ENCODE data around the gene INO80D.
A peak's percentile ranks its signal among the peaks of the same experiment; 100 is the strongest.
"Not testable (repeated sequence)": the region's sequence is repeated elsewhere in the genome, so short reads cannot be mapped to it uniquely, and the experiment has no call there.

Gene INO80D

DNA sequence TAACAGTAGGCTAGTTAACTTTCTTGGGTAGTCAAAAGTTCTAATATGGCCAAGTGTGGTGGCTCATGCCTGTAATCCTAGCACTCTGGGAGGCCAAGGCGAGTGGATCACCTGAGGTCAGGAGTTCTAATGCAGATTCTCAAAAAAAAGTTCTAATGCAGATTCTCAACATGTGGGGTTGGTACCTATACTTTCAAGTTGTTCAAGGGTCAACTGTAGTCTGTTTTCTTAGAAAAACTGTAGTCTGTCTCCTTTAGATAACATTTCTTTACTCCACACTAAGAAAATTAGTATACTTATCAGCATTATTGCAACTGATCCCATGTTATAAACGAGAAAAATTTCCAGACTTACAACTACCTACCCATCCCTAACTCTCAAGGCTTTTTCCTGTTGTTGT, 16.6 kb downstream of the INO80D start:
- Mint-ChIP-seq H3K27ac (no peak overlapping the region), H3K4me3 (no peak overlapping the region), H3K9me3 (no peaks in the 10 kb centered on the region), H3K27me3 (no peaks in the 10 kb centered on the region), H3K36me3 (ENCODE audit: low read depth) (peaks cover 34% of the 10 kb centered on the region), H3K4me1 (ENCODE audit: low read depth) (peaks cover 38% of the 10 kb centered on the region)

DNA sequence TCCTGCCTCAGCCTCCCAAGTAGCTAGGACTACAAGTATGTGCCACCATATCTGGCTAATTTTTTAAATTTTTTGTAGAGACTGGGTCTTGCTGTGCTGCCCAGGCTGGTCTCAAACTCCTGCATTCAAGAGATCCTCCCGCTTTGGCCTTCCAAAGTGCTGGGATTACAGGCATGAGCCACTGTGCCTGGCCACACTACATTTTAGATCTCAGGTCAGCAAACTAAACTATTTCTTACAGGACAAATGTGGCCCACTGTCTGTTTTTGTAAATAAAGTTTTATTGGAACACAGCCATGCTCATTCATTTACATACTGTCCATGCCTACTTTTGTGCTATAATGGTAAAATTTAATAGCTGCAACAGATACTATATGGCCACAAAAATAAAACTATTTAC, 17.8 kb downstream of the INO80D start:
- no peaks in the 10 kb centered on the region for H3K27me3 Mint-ChIP-seq
- H3K4me3 Mint-ChIP-seq, result no peak overlapping the region
- H3K27ac Mint-ChIP-seq, result no peak overlapping the region
- H3K36me3 Mint-ChIP-seq (ENCODE audit: low read depth), result peaks cover 41% of the 10 kb centered on the region
- H3K4me1 Mint-ChIP-seq (ENCODE audit: low read depth), result peaks cover 40% of the 10 kb centered on the region
- H3K9me3 Mint-ChIP-seq, result peaks cover 3% of the 10 kb centered on the region

DNA sequence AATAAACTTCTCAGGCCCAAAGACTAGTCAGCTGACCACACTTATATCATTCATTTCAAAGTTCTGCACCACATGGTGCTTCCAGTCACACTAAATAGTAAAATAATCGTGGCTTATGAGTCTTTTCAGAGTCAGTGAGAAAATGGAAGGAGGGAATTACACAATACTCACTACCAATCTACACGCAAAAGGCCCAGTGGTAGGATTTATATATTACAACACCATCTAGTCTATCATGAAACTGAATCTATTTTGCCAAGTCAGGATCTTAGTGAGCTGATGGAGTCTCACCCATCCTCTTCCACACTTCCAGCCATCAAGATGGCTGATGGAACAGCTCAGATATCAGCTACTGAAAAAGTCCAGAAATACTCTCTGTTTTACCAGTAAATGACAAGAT, 21.9 kb downstream of the INO80D start:
- Mint-ChIP-seq H3K4me3 (no peak overlapping the region), H3K27ac (peak overlapping the region; percentile 55), H3K36me3 (ENCODE audit: low read depth) (peaks cover 59% of the 10 kb centered on the region), H3K4me1 (ENCODE audit: low read depth) (peaks cover 31% of the 10 kb centered on the region), H3K27me3 (no peaks in the 10 kb centered on the region), H3K9me3 (peaks cover 3% of the 10 kb centered on the region)

DNA sequence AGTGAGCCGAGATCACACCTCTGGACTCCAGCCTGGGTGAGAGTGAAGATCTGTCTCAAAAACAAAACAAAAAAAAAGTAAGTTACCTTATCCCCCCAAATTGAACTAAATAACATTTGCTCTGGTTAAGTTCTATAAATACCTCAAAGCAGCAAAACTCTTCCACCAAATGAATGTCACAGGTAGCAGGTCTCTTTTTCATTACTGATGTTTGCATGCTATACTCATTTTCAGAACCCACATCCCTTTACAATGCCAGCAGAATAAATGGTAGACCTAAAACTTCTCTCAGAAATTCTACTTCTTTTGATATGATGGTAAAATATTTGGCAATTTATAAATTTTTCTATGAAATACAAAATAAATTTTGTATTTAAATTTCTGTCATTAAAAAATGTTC, 22.3 kb downstream of the INO80D start:
- no peaks in the 10 kb centered on the region for H3K27me3 Mint-ChIP-seq
- H3K4me1 Mint-ChIP-seq (ENCODE audit: low read depth), result peaks cover 30% of the 10 kb centered on the region
- no peak overlapping the region for H3K4me3 Mint-ChIP-seq
- H3K27ac Mint-ChIP-seq, result no peak overlapping the region
- H3K9me3 Mint-ChIP-seq, result peaks cover 3% of the 10 kb centered on the region
- H3K36me3 Mint-ChIP-seq (ENCODE audit: low read depth), result peaks cover 58% of the 10 kb centered on the region

DNA sequence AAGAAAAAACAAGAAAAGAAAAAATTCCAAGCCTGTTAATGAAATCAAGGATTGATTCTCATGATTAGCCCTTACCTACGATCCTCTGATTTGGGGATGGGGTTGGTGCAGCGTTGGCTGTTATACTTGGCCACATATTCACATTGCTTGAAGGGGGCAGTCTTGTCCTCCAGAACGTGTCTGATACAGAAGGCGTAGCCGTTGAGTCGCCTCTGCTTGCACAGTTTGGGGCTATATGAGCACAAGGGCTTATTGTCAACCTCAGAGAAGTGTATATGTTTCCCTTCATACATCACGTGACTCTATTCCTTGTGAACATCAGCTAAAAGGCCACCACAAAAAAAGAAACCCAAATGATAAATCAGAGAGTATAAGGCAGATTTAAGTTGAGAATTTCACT, 23.2 kb downstream of the INO80D start:
- peaks cover 56% of the 10 kb centered on the region for H3K36me3 Mint-ChIP-seq (ENCODE audit: low read depth)

DNA sequence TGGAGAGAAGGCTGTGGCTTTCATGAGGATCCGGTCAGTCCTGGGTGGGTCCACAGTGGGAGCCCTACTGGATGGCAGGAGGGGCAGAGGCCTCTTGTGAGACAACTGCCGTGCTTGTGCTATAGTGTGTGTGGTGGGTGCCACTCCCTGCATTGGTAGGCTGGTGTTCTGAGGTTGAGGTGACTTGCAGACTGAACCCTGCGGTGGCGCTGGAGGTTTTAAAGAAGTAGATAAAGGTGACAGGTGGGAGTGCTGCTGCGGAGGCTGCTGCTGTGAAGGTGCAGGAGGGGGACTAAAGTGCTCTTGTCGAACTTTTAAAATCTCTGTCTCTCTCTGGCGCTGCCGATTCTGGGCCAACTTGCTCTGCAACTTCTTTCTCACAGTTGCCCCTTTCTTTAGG, 29.7 kb downstream of the INO80D start:
- Mint-ChIP-seq H3K9me3 (no peaks in the 10 kb centered on the region), H3K36me3 (ENCODE audit: low read depth) (peaks cover 51% of the 10 kb centered on the region), H3K4me1 (ENCODE audit: low read depth) (no peaks in the 10 kb centered on the region), H3K27me3 (no peaks in the 10 kb centered on the region), H3K4me3 (no peak overlapping the region), H3K27ac (no peak overlapping the region)

More for the DNA sequence above, 23.2 kb downstream of the INO80D start:
- H3K27ac Mint-ChIP-seq, result peak overlapping the region; percentile 14
- no peak overlapping the region for H3K4me3 Mint-ChIP-seq
- H3K4me1 Mint-ChIP-seq (ENCODE audit: low read depth), result peaks cover 25% of the 10 kb centered on the region
- H3K9me3 Mint-ChIP-seq, result peaks cover 3% of the 10 kb centered on the region
- no peaks in the 10 kb centered on the region for H3K27me3 Mint-ChIP-seq

DNA sequence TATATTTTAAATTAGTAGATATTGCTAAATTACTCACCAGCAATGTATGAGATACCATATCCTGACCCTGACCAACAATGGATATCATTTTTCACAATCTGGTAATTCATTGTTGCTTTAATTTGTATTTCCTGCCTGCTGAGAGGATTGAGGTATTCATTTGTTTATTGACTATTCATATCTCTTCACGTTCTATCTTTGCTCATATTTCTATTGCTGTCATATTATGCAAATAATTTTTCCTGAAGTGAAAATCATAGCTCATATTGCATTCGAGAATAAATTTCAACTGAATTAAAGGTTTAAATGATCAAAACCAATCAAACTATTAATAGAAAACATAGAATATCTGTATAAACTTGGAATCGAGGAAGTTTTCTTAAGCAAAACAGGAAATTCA, 31.0 kb downstream of the INO80D start:
- no peaks in the 10 kb centered on the region for H3K9me3 Mint-ChIP-seq
- H3K4me3 Mint-ChIP-seq, result no peak overlapping the region
- peaks cover 54% of the 10 kb centered on the region for H3K36me3 Mint-ChIP-seq (ENCODE audit: low read depth)
- H3K27ac Mint-ChIP-seq, result no peak overlapping the region
- H3K27me3 Mint-ChIP-seq, result no peaks in the 10 kb centered on the region
- no peaks in the 10 kb centered on the region for H3K4me1 Mint-ChIP-seq (ENCODE audit: low read depth)

DNA sequence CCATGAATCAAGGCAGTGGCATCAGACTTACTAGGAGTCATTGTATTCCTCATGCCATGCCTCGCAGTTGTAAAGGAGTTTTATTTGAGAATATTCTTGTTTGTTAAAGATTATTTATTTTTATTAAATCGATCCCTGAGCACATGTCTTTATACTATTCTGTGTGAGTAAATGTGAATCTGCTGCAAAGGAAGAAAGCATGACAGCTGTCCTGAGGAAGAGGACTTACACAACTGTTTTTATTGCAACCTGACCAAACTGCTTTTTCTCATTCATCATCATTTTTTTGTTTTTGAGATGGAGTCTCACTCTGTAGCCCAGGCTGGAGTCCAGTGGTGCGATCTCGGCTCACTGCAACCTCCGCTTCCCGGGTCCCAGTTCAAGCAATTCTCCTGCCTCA, 34.1 kb downstream of the INO80D start:
- Mint-ChIP-seq H3K27ac (no peak overlapping the region), H3K9me3 (no peaks in the 10 kb centered on the region), H3K4me1 (ENCODE audit: low read depth) (peaks cover 6% of the 10 kb centered on the region), H3K36me3 (ENCODE audit: low read depth) (peaks cover 46% of the 10 kb centered on the region), H3K4me3 (no peak overlapping the region), H3K27me3 (no peaks in the 10 kb centered on the region)

DNA sequence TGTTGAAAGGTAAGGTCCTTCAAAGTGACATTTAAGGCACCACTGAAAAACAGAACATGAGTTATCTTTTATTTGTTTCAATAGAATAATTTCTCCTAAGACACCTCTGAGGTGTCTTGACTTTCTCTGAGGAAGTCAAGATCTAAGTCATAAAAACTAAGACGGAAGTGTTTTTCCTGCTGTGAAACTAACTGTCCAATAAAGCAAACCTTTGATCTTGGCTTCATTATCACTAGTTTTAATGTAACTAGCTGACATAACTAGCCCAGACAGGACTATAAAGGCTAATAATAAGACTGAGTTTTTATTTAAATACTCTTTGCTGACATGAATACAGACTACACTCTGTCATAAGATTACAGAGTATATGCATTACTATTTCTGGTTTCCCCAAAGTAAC, 36.6 kb downstream of the INO80D start:
- Mint-ChIP-seq H3K27ac (no peak overlapping the region), H3K4me3 (no peak overlapping the region), H3K27me3 (no peaks in the 10 kb centered on the region), H3K36me3 (ENCODE audit: low read depth) (peaks cover 49% of the 10 kb centered on the region), H3K4me1 (ENCODE audit: low read depth) (peaks cover 9% of the 10 kb centered on the region), H3K9me3 (no peaks in the 10 kb centered on the region)

DNA sequence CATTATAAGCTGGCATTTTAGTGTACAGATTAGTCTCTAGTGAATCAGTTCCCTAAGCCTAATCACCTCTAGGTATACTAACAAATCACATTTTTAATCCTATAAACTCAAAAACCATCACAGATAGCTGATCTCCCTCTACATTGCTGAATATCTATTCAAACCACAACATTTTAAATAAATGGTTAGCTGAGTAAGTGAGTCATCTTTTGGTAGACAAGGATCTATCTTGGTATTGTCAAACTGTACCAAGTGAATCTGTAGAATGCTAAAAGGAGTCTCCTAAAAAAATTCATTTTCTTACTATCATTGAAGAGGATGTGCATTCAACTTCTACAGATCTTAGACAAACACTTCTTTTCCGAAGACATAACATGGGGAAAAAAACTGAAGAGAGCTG, 40.7 kb downstream of the INO80D start:
- no peaks in the 10 kb centered on the region for H3K9me3 Mint-ChIP-seq
- peaks cover 18% of the 10 kb centered on the region for H3K4me1 Mint-ChIP-seq (ENCODE audit: low read depth)
- H3K4me3 Mint-ChIP-seq, result no peak overlapping the region
- no peak overlapping the region for H3K27ac Mint-ChIP-seq
- H3K36me3 Mint-ChIP-seq (ENCODE audit: low read depth), result peaks cover 68% of the 10 kb centered on the region
- H3K27me3 Mint-ChIP-seq, result no peaks in the 10 kb centered on the region

DNA sequence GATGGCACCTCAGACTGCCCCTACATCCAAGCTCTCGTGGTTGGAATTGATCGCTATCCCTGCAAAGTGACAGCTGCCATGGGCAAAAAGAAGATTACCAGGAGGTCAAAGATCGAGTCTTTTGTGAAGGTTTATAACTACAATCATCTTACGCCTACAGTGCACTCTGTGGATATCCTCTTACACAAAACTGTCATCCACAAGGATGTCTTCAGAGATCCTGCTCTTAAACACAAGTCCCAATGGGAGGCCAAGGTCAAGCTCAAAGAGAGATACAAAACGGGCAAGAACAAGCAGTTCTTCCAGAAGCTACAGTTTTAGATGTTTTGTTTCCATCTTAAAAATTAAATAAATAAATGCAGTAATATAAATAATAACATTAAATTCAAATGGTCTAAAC, 45.4 kb downstream of the INO80D start:
- Mint-ChIP-seq H3K4me1 (ENCODE audit: low read depth) (peaks cover 14% of the 10 kb centered on the region), H3K9me3 (no peaks in the 10 kb centered on the region), H3K36me3 (ENCODE audit: low read depth) (peaks cover 75% of the 10 kb centered on the region), H3K27ac (no peak overlapping the region), H3K4me3 (no peak overlapping the region), H3K27me3 (no peaks in the 10 kb centered on the region)

DNA sequence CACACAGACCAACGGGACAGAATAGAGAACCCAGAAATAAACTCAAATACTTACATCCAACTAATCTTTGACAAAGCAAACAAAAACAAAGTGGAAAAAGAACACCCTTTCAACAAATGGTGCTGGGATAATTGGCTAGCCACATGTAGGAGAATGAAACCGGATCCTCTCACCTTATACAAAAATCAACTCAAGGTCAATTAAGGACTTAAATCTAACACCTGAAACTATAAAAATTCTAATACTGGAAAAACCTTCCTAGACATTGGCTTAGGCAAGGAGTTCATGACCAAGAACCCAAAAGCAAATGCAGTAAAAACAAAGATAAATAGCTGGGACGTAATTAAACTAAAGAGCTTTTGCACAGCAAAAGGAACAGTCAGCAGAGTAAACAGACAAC, 50.6 kb downstream of the INO80D start:
- H3K36me3 Mint-ChIP-seq (ENCODE audit: low read depth), result peaks cover 79% of the 10 kb centered on the region
- not testable (repeated sequence) for H3K4me3 Mint-ChIP-seq, H3K27me3 Mint-ChIP-seq, H3K27ac Mint-ChIP-seq
- H3K9me3 Mint-ChIP-seq, result peaks cover 15% of the 10 kb centered on the region
- H3K4me1 Mint-ChIP-seq (ENCODE audit: low read depth), result peaks cover 53% of the 10 kb centered on the region

DNA sequence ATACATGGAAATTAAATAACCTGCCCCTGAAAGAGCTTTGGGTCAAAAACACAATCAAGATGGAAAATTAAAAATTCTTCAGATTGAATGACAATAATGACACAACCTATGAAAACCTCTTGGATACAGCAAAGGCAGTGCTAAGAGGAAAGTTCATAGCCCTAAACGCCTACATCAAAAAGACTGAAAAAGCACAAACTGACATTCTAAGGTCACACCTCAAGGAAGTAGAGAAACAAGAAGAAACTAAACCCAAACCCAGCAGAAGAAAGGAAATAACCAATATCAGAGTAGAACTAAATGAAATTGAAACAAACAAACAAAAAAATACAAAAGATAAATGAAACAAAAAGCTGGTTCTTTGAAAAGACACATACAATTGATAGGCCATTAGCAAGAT, 52.5 kb downstream of the INO80D start:
- H3K27me3 Mint-ChIP-seq, result not testable (repeated sequence)
- peaks cover 84% of the 10 kb centered on the region for H3K36me3 Mint-ChIP-seq (ENCODE audit: low read depth)
- peaks cover 15% of the 10 kb centered on the region for H3K9me3 Mint-ChIP-seq
- H3K27ac Mint-ChIP-seq, result peak overlapping the region; percentile 1
- H3K4me1 Mint-ChIP-seq (ENCODE audit: low read depth), result peaks cover 66% of the 10 kb centered on the region
- peak overlapping the region; percentile 0 for H3K4me3 Mint-ChIP-seq

DNA sequence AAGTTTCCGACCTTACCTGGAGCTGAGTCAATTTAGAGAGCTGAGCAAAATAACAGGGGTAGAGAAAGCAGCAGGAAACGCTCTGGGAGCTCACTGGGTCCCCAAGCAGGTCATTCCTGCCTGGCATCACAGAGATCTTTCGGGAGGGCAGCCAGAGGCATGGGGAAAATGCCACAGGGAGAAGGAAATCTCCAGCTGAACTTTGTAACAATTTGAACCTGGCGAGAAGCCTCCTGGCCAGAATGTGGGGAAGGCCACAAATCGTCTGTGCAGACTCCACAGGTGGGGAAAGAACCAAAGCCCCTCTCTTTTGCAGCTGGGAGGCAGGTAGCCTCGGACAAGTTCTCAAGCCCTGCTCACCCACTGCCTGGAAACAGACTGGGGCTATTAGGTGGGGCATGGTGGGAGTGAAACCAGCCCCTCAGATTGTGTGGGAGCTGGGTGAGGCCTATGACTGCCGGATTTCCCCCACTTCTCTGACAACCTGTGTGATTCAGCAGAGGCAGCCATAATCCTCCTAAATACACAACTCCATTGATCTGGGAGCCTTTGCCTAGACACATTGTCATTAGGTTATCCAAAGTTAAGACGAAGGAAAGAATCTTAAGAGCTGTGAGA, 53.9 kb downstream of the INO80D start:
- H3K27ac Mint-ChIP-seq, result peak overlapping the region; percentile 76
- peak overlapping the region; percentile 28 for H3K4me3 Mint-ChIP-seq
- H3K36me3 Mint-ChIP-seq (ENCODE audit: low read depth), result peaks cover 80% of the 10 kb centered on the region
- H3K4me1 Mint-ChIP-seq (ENCODE audit: low read depth), result peaks cover 66% of the 10 kb centered on the region
- no peaks in the 10 kb centered on the region for H3K27me3 Mint-ChIP-seq
- peaks cover 15% of the 10 kb centered on the region for H3K9me3 Mint-ChIP-seq

DNA sequence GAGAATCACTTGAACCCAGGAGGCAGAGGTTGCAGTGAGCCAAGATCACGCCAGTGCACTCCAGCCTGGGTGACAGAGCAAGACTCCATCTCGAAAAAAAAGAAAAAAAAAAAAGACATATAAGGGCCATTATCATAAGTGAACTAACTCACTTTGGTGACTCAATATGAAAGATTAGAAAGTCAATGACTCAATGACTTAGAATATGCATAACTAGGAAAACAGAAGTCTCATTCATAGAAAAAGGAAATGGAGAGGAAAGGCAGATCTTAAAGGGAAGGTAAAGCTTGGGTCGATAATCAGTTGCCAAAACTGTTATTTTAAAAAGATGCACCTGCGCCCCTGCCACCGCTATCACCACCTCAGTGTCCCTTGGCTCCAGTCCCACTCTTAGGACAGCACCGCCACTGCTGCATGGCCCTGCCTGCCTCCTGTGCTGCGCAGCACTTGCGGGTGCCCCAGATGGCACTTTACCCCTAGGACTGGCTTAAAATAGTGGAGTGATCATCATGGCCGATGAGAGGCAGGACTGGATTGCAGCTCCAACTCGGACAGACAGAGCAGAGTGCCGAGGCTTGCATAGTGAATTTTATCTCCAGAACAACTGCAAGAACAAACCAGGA, 54.7 kb downstream of the INO80D start:
- peak overlapping the region; percentile 28 for H3K4me3 Mint-ChIP-seq
- no peaks in the 10 kb centered on the region for H3K27me3 Mint-ChIP-seq
- peak overlapping the region; percentile 79 for H3K27ac Mint-ChIP-seq
- H3K36me3 Mint-ChIP-seq (ENCODE audit: low read depth), result peaks cover 72% of the 10 kb centered on the region
- peaks cover 15% of the 10 kb centered on the region for H3K9me3 Mint-ChIP-seq
- H3K4me1 Mint-ChIP-seq (ENCODE audit: low read depth), result peaks cover 66% of the 10 kb centered on the region

DNA sequence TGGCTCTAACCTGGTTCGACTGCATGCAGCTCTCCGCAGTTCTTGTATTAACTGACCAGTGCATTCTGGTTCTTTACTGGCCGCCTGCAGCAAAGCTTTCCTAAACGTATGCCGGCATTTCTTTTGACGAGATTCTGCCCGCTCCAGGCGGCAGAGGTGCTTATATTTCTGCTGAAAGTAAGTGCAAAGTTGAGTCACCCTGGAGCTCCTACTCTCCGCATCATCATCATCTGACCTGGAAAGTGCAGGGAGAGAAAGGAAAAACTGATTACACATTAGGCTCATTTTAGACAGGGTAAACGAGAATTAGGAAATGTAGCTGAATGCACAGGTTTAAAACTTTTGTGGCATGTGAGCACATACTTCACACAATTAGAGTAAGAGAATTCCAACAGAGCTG, 57.9 kb downstream of the INO80D start:
- no peak overlapping the region for H3K4me3 Mint-ChIP-seq
- H3K36me3 Mint-ChIP-seq (ENCODE audit: low read depth), result peaks cover 49% of the 10 kb centered on the region
- H3K4me1 Mint-ChIP-seq (ENCODE audit: low read depth), result peaks cover 39% of the 10 kb centered on the region
- no peak overlapping the region for H3K27ac Mint-ChIP-seq
- H3K27me3 Mint-ChIP-seq, result no peaks in the 10 kb centered on the region
- peaks cover 7% of the 10 kb centered on the region for H3K9me3 Mint-ChIP-seq
